GM12878 (cell line): Measurements from ENCODE around the gene ACOT7. TPM values are rescaled to one million over a fixed set of nuclear protein-coding genes. Genes with fewer than 3 reads are reported as not detected.

Experiments
- ATAC-seq: fragments of 200-7000 bp; cut with Tn5 transposase; 3 replicates; pipeline ENCODE4 v1.9.1; 2020; ENCODE audit warnings: mild to moderate bottlenecking, moderate library complexity
- BruUV-seq: library from RNA; stranded (reverse); fragments of 400-500 nt; replicated peaks from 2 replicates; lab custom pipeline; 2021; lab: Mats Ljungman, UMichigan
- CTCF ChIA-PET: fragments of 300-600 bp; sonication (Branson Sonifier 250); formaldehyde crosslinking; extraction: SDS; loops from one replicate; lab custom pipeline; 2021; ENCODE audit warnings: inconsistent platforms; lab: Yijun Ruan, JAX
- POLR2A ChIA-PET: fragments of 350-600 bp; formaldehyde crosslinking; extraction: SDS; loops from one replicate; lab custom pipeline; 2021; ENCODE audit warnings: inconsistent platforms; lab: Charles Lee
- RAD21 ChIA-PET: fragments of 300-600 bp; sonication (Branson Sonifier 250); formaldehyde crosslinking; loops from one replicate; lab custom pipeline; 2023; ENCODE audit warnings: antibody characterized with exemption; ENCODE audit not compliant: unreplicated experiment; lab: Charles Lee
- SMC1A ChIA-PET: fragments of 300-600 bp; sonication (Branson Sonifier 250); formaldehyde crosslinking; loops from one replicate; lab custom pipeline; 2023; ENCODE audit not compliant: unreplicated experiment, uncharacterized antibody; lab: Charles Lee
- DNase-seq: peaks from one replicate; pipeline ENCODE4 v3.0.0-alpha.2; 2011; ENCODE audit warnings: low read depth, low spot score
- FAIRE-seq: peaks from 3 replicates; lab custom pipeline; 2011; peaks lifted over from hg19 to GRCh38; lab: Jason Lieb, UNC
- H2AFZ ChIP-seq: 2 replicates; pipeline ENCODE4 v1.6.0; 2011; ENCODE audit warnings: low read depth, low read length, control low read depth; ENCODE audit not compliant: control insufficient read depth
- H3K27ac ChIP-seq: 2 replicates; pipeline ENCODE4 v1.5.1; 2011; ENCODE audit warnings: control low read depth; ENCODE audit not compliant: control insufficient read depth, insufficient read depth
- H3K27me3 ChIP-seq, 2 experiments: replicated peaks in 1 of 2; 2 replicates each; pipeline versions ENCODE4 v1.6.0 to v1.6.1; 2011; ENCODE audit warnings: low read length in 1 of 2; ENCODE audit not compliant: control insufficient read depth in 2 of 2, insufficient read depth in 2 of 2
- H3K36me3 ChIP-seq, 2 experiments: 2 replicates each; pipeline ENCODE4 v1.5.1; 2011; ENCODE audit warnings: low read length in 1 of 2; ENCODE audit not compliant: control insufficient read depth in 2 of 2, insufficient read depth in 2 of 2
- H3K4me1 ChIP-seq: 2 replicates; pipeline ENCODE4 v1.6.1; 2011; ENCODE audit warnings: mild to moderate bottlenecking, low read length, moderate library complexity, mixed read lengths; ENCODE audit not compliant: control insufficient read depth, insufficient read depth
- H3K4me2 ChIP-seq: 2 replicates; pipeline ENCODE4 v1.6.0; 2011; ENCODE audit warnings: control low read depth; ENCODE audit not compliant: control insufficient read depth, insufficient read depth
- H3K4me3 ChIP-seq: fragments of 200-600 bp; sonication (generic); 2 replicates; pipeline ENCODE4 v1.5.1; 2016
- H3K79me2 ChIP-seq: 2 replicates; pipeline ENCODE4 v1.6.0; 2011; ENCODE audit warnings: low read length; ENCODE audit not compliant: control insufficient read depth, insufficient read depth
- H3K9ac ChIP-seq: 2 replicates; pipeline ENCODE4 v1.8.0; 2011; ENCODE audit warnings: low read length, control low read depth, mixed read lengths; ENCODE audit not compliant: control insufficient read depth, insufficient read depth
- H3K9me3 ChIP-seq: replicated peaks from 3 replicates; pipeline ENCODE4 v1.5.1; 2011; ENCODE audit warnings: mild to moderate bottlenecking, low read length; ENCODE audit not compliant: control insufficient read depth, insufficient read depth
- H4K20me1 ChIP-seq: 2 replicates; pipeline ENCODE4 v1.6.0; 2011; ENCODE audit not compliant: control insufficient read depth, insufficient read depth
- BHLHE40 ChIP-seq, 2 experiments: fragments of 450-650 bp in 1 of 2; IDR thresholded peaks; 2 replicates each; pipeline ENCODE4 v1.6.1; 2011 to 2017; ENCODE audit warnings: low read depth in 2 of 2, borderline replicate concordance in 1 of 2, improper control_type of control experiment in 1 of 2, low read length in 1 of 2, mild to moderate bottlenecking in 1 of 2
- CHD1 ChIP-seq: IDR thresholded peaks from 2 replicates; pipeline ENCODE4 v1.6.1; 2012; ENCODE audit warnings: low read depth, low read length, improper control_type of control experiment
- CREM ChIP-seq: IDR thresholded peaks from 2 replicates; pipeline ENCODE4 v1.6.1; 2014; ENCODE audit warnings: antibody characterized with exemption, low read depth
- GATAD2B ChIP-seq: fragments of 450-650 bp; conservative IDR thresholded peaks from 2 replicates; pipeline ENCODE4 v1.6.1; 2017; ENCODE audit warnings: low read depth, mild to moderate bottlenecking, moderate library complexity
- HDGF ChIP-seq: fragments of 450-650 bp; IDR thresholded peaks from 2 replicates; pipeline ENCODE4 v1.6.1; 2016; ENCODE audit warnings: antibody characterized with exemption
- IKZF1 ChIP-seq: fragments of 450-650 bp; conservative IDR thresholded peaks from 2 replicates; pipeline ENCODE4 v1.6.1; 2017; ENCODE audit warnings: antibody characterized with exemption, mild to moderate bottlenecking
- LARP7 ChIP-seq: fragments of 450-650 bp; IDR thresholded peaks from 2 replicates; pipeline ENCODE4 v1.6.1; 2017; ENCODE audit warnings: mild to moderate bottlenecking
- MEF2A ChIP-seq: IDR thresholded peaks from 2 replicates; pipeline ENCODE4 v1.6.1; 2011; ENCODE audit warnings: low read depth, mild to moderate bottlenecking, low read length, moderate library complexity; ENCODE audit not compliant: insufficient read depth
- MXI1 ChIP-seq: fragments of 150-350 bp; IDR thresholded peaks from 2 replicates; pipeline ENCODE4 v1.6.1; 2011; ENCODE audit warnings: low read depth, mild to moderate bottlenecking, inconsistent platforms, low read length, improper control_type of control experiment
- NKRF ChIP-seq: fragments of 450-650 bp; conservative IDR thresholded peaks from 2 replicates; pipeline ENCODE4 v1.6.1; 2017; ENCODE audit warnings: mild to moderate bottlenecking, moderate library complexity
- PBX3 ChIP-seq: IDR thresholded peaks from 2 replicates; pipeline ENCODE4 v1.6.1; 2011; ENCODE audit warnings: mild to moderate bottlenecking, low read depth, low read length, moderate library complexity; ENCODE audit not compliant: insufficient replicate concordance
- POLR2AphosphoS2 ChIP-seq: IDR thresholded peaks from 2 replicates; pipeline ENCODE4 v1.6.1; 2011; ENCODE audit warnings: low read depth, mild to moderate bottlenecking, low read length, improper control_type of control experiment, moderate library complexity
- POLR2AphosphoS5 ChIP-seq: IDR thresholded peaks from 2 replicates; pipeline ENCODE4 v1.6.1; 2011; ENCODE audit warnings: mild to moderate bottlenecking, low read length, inconsistent platforms
- RCOR1 ChIP-seq: conservative IDR thresholded peaks from 2 replicates; pipeline ENCODE4 v1.6.1; 2012; ENCODE audit warnings: low read depth, low read length, improper control_type of control experiment
- RUNX3 ChIP-seq: IDR thresholded peaks from 2 replicates; pipeline ENCODE4 v1.6.1; 2012; ENCODE audit warnings: low read length, inconsistent platforms
- SMAD1 ChIP-seq: fragments of 450-650 bp; IDR thresholded peaks from 2 replicates; pipeline ENCODE4 v1.6.1; 2018; ENCODE audit warnings: mild to moderate bottlenecking, low read depth; ENCODE audit not compliant: partially characterized antibody
- TCF7 ChIP-seq: IDR thresholded peaks from 2 replicates; pipeline ENCODE4 v1.6.1; 2014; ENCODE audit warnings: antibody characterized with exemption, borderline replicate concordance
- whole genome bisulfite sequencing: methylation state at CpG from one replicate; pipeline ENCODE4 v1.1.6; 2016; ENCODE audit warnings: low lambda C conversion rate; ENCODE audit not compliant: insufficient replicate concordance, insufficient coverage; ENCODE audit errors: missing lambda C conversion rate; 5-methylcytosine and 5-hydroxymethylcytosine counted together
- in situ Hi-C: fragments of 300-500 bp; cut with MboI; formaldehyde crosslinking; loops from 9 replicates; pipeline ENCODE4 v1.14.3; 2018; ENCODE audit warnings: mixed read lengths
- intact Hi-C: fragments of 100-400 bp; cut with micrococcal nuclease; formaldehyde crosslinking; loops from one replicate; pipeline ENCODE4 v1.14.2; 2022; ENCODE audit not compliant: unreplicated experiment
- polyA plus RNA-seq, 11 experiments: library from polyadenylated mRNA; depleted of rRNA in 4 of 11; unstranded in 6 of 11; stranded (reverse) in 5 of 11; fragments of >200 nt; fragmentation: Nextera tagmentation in 4 of 11; fragmentation: Illumina TruSeq in 1 of 11; extraction: Ambion mirVana in 4 of 11; extraction: Trizol in 1 of 11; gene quantifications; 1 replicate in 1 of 11; 2 replicates in 10 of 11; pipeline versions ENCODE4 v1.2.1 to v1.2.3, GENCODE V29; 2011 to 2016; ENCODE audit warnings: inconsistent platforms in 2 of 11, missing spikeins in 2 of 11, low read depth in 1 of 11
- total RNA-seq, 4 experiments: library from RNA; depleted of rRNA in 3 of 4; stranded (reverse); fragments of >200 nt in 3 of 4; fragmentation: Illumina TruSeq in 1 of 4; extraction: Trizol in 1 of 4; gene quantifications; 2 replicates each; pipeline versions ENCODE4 v1.2.1 to v1.2.3, GENCODE V29; 2013 to 2021
- TF ChIP-seq, protein P1 (sequence below): IDR thresholded peaks from 2 replicates; pipeline ENCODE4 v1.6.1; 2012; ENCODE audit warnings: low read depth, low read length, improper control_type of control experiment
- TF ChIP-seq, protein P2 (sequence below): IDR thresholded peaks from 2 replicates; pipeline ENCODE4 v1.6.1; 2012; ENCODE audit warnings: low read depth, low read length, improper control_type of control experiment

Gene ACOT7
- total and polyA plus RNA-seq, 10 of the 15 experiments (the other 5 are each of a cell fraction or from before 2014, with no cell fraction given) = 8.9 to 206 (median 61.2) TPM

- TF ChIP-seq, protein P1, sequence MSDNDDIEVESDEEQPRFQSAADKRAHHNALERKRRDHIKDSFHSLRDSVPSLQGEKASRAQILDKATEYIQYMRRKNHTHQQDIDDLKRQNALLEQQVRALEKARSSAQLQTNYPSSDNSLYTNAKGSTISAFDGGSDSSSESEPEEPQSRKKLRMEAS = peak; percentile 66
- TF ChIP-seq BHLHE40 (IDR thresholded peaks at IDR 0.05; ENCODE audit: borderline replicate concordance in 1 of 2, low read depth in 2 of 2, low read length in 1 of 2) = peak; percentile 60 to 83; a peak in 3 of 4 replicates
- TF ChIP-seq HDGF = no peak
- 0 out of 2 replicates have a peak, but pooled peaks have one; percentile 69 for TF ChIP-seq GATAD2B
- TF ChIP-seq IKZF1 = peak; percentile 67
- TF ChIP-seq CHD1 = no peak
- TF ChIP-seq SMAD1 = no peak
- TF ChIP-seq POLR2AphosphoS5 = no peak; the same call in none of the 2 replicates
- peak; percentile 94 for TF ChIP-seq MXI1
- TF ChIP-seq CREM = peak; percentile 13; the same call in 1 of the 2 replicates
Measured at GRCh38 chr1:6393400-6394187, at the start of gene ACOT7 (continued).

GRCh38 chr1:6441586-6441985 lies 48.0 kb upstream of the ACOT7 start:
- no peak for FAIRE-seq
- Histone ChIP-seq H3K79me2 (no peaks in the 10 kb centered on the region), H3K27ac (no peak overlapping the region), H3K9ac (no peak overlapping the region), H2AFZ (no peak overlapping the region), H4K20me1 (peaks cover 4% of the 10 kb centered on the region), H3K36me3 (no peaks in the 10 kb centered on the region), H3K4me3 (no peak overlapping the region), H3K27me3 (no peaks in the 10 kb centered on the region; a peak in 2 of 4 replicates), H3K4me1 (no peaks in the 10 kb centered on the region), H3K9me3 (no peaks in the 10 kb centered on the region), H3K4me2 (no peak overlapping the region)
- 83% methylated on average over 7 of the region's 7 CpGs for WGBS
- intact Hi-C loops (no loop called here), in situ Hi-C loops (no loop called here)
- no peak for ATAC-seq
- ChIA-PET POLR2A (no interaction called here), SMC1A (no interaction called here), RAD21 (no interaction called here), CTCF (interaction anchor here (0.8 to 8.0 kb wide), 5 partner anchors 17 to 195 kb away, joined by 4 to 137 read pairs (median 4); partner anchors contain the start of genes ESPN, HES2 and TNFRSF25)
- no TSS peak for BruUV-seq
- DNase-seq = no peak
- TF ChIP-seq RCOR1 = no peak
- TF ChIP-seq NKRF = no peak
- TF ChIP-seq POLR2AphosphoS2 = no peak
- TF ChIP-seq LARP7 = no peak
- TF ChIP-seq TCF7 = no peak
- no peak for TF ChIP-seq RUNX3
- no peak for TF ChIP-seq MEF2A
- no peak for TF ChIP-seq PBX3
- TF ChIP-seq, protein P2, sequence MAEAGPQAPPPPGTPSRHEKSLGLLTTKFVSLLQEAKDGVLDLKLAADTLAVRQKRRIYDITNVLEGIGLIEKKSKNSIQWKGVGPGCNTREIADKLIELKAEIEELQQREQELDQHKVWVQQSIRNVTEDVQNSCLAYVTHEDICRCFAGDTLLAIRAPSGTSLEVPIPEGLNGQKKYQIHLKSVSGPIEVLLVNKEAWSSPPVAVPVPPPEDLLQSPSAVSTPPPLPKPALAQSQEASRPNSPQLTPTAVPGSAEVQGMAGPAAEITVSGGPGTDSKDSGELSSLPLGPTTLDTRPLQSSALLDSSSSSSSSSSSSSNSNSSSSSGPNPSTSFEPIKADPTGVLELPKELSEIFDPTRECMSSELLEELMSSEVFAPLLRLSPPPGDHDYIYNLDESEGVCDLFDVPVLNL = no peak
